ENCODE results near the gene SLC50A1. TPM values are rescaled to one million over a fixed set of nuclear protein-coding genes. Genes with fewer than 3 reads are reported as not detected.

Gene SLC50A1
- total RNA-seq, 1 donor from 2014 or later: 27.8 TPM

DNA sequence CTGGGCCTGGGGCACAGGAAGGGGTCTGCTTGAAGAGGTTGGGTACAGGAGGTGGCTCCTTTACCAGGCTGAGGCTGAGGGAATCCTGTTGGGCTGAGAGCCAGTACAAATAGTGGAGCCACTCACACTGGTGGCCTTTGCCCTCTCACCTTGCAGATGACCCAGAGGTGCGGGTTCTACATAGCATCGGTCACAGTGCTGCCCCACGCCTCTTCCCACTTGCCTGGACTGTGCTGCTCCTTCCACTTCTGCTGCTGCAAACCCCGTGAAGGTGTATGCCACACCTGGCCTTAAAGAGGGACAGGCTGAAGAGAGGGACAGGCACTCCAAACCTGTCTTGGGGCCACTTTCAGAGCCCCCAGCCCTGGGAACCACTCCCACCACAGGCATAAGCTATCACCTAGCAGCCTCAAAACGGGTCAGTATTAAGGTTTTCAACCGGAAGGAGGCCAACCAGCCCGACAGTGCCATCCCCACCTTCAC lies 1.8 kb upstream of the SLC50A1 start:
- Mint-ChIP-seq H3K9me3 (no peaks in the 10 kb centered on the region), H3K27ac (peak overlapping the region; percentile 100), H3K36me3 (peaks cover 25% of the 10 kb centered on the region), H3K4me1 (ENCODE audit: unreplicated experiment) (peaks cover 41% of the 10 kb centered on the region), H3K4me3 (peak overlapping the region; percentile 66), H3K27me3 (peaks cover 5% of the 10 kb centered on the region)
- no peak for DNase-seq (ENCODE audit: extremely low spot score, unreplicated experiment)
- TF ChIP-seq, protein P1, sequence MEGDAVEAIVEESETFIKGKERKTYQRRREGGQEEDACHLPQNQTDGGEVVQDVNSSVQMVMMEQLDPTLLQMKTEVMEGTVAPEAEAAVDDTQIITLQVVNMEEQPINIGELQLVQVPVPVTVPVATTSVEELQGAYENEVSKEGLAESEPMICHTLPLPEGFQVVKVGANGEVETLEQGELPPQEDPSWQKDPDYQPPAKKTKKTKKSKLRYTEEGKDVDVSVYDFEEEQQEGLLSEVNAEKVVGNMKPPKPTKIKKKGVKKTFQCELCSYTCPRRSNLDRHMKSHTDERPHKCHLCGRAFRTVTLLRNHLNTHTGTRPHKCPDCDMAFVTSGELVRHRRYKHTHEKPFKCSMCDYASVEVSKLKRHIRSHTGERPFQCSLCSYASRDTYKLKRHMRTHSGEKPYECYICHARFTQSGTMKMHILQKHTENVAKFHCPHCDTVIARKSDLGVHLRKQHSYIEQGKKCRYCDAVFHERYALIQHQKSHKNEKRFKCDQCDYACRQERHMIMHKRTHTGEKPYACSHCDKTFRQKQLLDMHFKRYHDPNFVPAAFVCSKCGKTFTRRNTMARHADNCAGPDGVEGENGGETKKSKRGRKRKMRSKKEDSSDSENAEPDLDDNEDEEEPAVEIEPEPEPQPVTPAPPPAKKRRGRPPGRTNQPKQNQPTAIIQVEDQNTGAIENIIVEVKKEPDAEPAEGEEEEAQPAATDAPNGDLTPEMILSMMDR (conservative IDR thresholded peaks at IDR 0.05): no peak

DNA sequence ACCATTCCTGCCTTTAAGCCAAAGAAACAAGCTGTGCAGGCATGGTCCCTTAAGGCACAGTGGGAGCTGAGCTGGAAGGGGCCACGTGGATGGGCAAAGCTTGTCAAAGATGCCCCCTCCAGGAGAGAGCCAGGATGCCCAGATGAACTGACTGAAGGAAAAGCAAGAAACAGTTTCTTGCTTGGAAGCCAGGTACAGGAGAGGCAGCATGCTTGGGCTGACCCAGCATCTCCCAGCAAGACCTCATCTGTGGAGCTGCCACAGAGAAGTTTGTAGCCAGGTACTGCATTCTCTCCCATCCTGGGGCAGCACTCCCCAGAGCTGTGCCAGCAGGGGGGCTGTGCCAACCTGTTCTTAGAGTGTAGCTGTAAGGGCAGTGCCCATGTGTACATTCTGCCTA lies 1.3 kb upstream of the SLC50A1 start:
- Mint-ChIP-seq H3K4me1 (ENCODE audit: unreplicated experiment) (peaks cover 39% of the 10 kb centered on the region), H3K27me3 (peaks cover 5% of the 10 kb centered on the region), H3K9me3 (no peaks in the 10 kb centered on the region), H3K36me3 (peaks cover 25% of the 10 kb centered on the region), H3K4me3 (peak overlapping the region; percentile 100), H3K27ac (peak overlapping the region; percentile 100)
- no peak for DNase-seq (ENCODE audit: extremely low spot score, unreplicated experiment)
- TF ChIP-seq, protein P1 (conservative IDR thresholded peaks at IDR 0.05): no peak

DNA sequence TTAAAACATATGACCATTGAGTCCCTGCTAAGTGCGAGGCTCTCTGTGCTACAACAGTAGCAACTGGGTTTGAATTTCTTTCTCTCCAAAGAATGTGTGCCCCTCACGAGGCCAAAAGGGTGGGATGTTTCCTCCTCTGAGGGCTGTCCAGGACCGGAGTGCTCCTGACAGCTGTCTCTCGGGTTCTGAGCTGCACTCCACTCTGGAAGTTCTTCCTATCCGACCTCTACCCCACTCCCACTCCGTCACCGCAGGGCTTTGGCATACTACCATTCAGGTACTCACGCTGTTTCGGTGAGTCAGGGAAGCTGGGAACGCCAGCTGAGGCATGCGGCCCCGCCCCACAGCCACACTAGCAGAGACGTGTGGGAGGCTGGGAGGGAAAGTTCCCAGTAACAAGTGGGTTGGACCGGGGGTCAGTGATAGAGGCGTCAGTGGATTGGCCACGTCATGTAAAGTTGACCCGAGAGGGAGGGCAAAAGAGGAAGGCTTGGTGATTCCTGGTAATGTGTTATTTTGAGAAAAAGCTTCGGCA lies 705 bp upstream of the SLC50A1 start:
- H3K36me3 Mint-ChIP-seq: peaks cover 25% of the 10 kb centered on the region
- H3K4me3 Mint-ChIP-seq: peak overlapping the region; percentile 100
- peaks cover under 1% of the 10 kb centered on the region for H3K27me3 Mint-ChIP-seq
- TF ChIP-seq, protein P1 (conservative IDR thresholded peaks at IDR 0.05): no peak
- H3K4me1 Mint-ChIP-seq (ENCODE audit: unreplicated experiment): peaks cover 34% of the 10 kb centered on the region
- peak overlapping the region; percentile 100 for H3K27ac Mint-ChIP-seq
- peak; percentile 76 for DNase-seq (ENCODE audit: extremely low spot score, unreplicated experiment)
- no peaks in the 10 kb centered on the region for H3K9me3 Mint-ChIP-seq

DNA sequence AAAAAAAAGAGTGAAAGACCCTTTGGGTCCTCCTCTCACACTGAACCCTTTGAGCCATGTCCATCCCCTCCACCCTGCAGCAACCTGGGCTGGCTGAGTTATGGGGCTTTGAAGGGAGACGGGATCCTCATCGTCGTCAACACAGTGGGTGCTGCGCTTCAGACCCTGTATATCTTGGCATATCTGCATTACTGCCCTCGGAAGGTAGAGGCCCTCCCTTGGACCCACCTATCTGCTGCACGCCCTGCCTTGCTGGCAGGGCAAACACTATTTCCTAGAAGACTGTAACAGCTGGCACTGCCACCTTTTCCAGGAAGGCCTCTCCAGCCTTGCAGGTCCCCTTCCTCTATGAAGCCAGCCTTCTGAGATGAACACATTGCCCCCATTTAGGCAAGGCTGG lies 1.1 kb downstream of the SLC50A1 start:
- Mint-ChIP-seq H3K4me1 (ENCODE audit: unreplicated experiment) (peaks cover 28% of the 10 kb centered on the region), H3K9me3 (no peaks in the 10 kb centered on the region), H3K27ac (peak overlapping the region; percentile 100), H3K36me3 (peaks cover 17% of the 10 kb centered on the region), H3K27me3 (peaks cover 3% of the 10 kb centered on the region), H3K4me3 (peak overlapping the region; percentile 100)
- TF ChIP-seq, protein P1 (conservative IDR thresholded peaks at IDR 0.05): no peak
- DNase-seq (ENCODE audit: extremely low spot score, unreplicated experiment): no peak

DNA sequence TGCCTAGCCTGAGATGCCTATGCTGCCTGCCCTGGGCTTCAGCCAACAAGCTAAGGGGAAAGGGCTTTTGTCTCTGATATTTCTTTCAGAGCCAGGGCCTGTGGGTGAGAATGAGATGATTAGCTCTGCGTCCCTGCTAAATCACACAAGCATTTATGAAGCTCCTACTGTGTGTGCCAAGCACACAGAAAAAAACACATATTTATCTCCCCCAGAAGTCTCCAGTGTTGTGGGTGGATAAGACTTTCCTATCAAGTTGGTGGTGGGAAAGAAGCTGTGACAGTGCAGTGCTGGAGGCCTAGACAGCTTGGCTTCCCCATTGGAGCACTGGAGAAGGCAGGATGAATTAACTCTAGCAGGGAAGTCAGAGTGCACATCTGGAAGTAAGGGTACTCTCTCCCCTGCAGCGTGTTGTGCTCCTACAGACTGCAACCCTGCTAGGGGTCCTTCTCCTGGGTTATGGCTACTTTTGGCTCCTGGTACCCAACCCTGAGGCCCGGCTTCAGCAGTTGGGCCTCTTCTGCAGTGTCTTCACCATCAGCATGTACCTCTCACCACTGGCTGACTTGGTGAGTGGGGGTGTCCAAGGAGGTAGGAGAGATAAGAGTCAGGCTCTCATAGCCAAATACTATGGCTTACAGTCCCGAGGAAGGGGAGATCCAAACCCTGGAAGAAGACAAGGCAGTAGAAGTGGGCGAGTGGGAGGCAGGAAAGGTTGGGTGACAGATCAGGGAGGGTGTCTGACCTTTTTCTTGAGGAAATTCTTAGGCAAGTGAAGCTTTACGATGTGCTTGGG lies 1.7 kb downstream of the SLC50A1 start:
- peaks cover 3% of the 10 kb centered on the region for H3K27me3 Mint-ChIP-seq
- H3K4me1 Mint-ChIP-seq (ENCODE audit: unreplicated experiment): peaks cover 28% of the 10 kb centered on the region
- H3K27ac Mint-ChIP-seq: peak overlapping the region; percentile 100

More for the DNA sequence above, 1.7 kb downstream of the SLC50A1 start:
- Mint-ChIP-seq H3K4me3 (peak overlapping the region; percentile 100), H3K36me3 (peaks cover 15% of the 10 kb centered on the region), H3K9me3 (no peaks in the 10 kb centered on the region)
- TF ChIP-seq, protein P1 (conservative IDR thresholded peaks at IDR 0.05): no peak
- no peak for DNase-seq (ENCODE audit: extremely low spot score, unreplicated experiment)

Measured in type B pancreatic cell (in vitro differentiated cells).